HCT116 (cell line): ENCODE measurements around the gene CD160.

Experiments
- CTCF ChIP-seq, 3 experiments: fragments of 200-600 bp in 1 of 3; sonication (generic) in 1 of 3; IDR thresholded peaks in 2 of 3; conservative IDR thresholded peaks in 1 of 3; 2 replicates each; pipeline ENCODE4 v1.5.1; 2012 to 2017; ENCODE audit warnings: low read depth in 2 of 3, low read length in 2 of 3, antibody characterized with exemption in 1 of 3, borderline replicate concordance in 1 of 3, control low read depth in 1 of 3, mild to moderate bottlenecking in 1 of 3, mixed read lengths in 1 of 3, mixed run types in 1 of 3, moderate library complexity in 1 of 3; ENCODE audit not compliant: insufficient read depth in 1 of 3
- POLR2A ChIP-seq: IDR thresholded peaks from 2 replicates; pipeline ENCODE4 v1.7.0; 2011; ENCODE audit warnings: borderline replicate concordance; ENCODE audit not compliant: insufficient read depth, insufficient read length; ENCODE audit errors: extremely low read depth

- TF ChIP-seq CTCF (IDR thresholded peaks at IDR 0.05 in 2 of 3, conservative IDR thresholded peaks at IDR 0.05 in 1 of 3; ENCODE audit: borderline replicate concordance in 1 of 3, insufficient read depth in 1 of 3, low read depth in 2 of 3, low read length in 2 of 3), result no peak
- no peak for TF ChIP-seq POLR2A
These were observed 8.1 kb upstream of the CD160 start for GRCh38 chr1:145711213-145711651.
